Measurements from ENCODE around the gene SLC2A1.

SLC2A1 gene

GRCh38 chr1:42979896-42980800, 21.5 kb upstream of the SLC2A1 start:
- DNase-seq (ENCODE audit: low read depth), result no peak

GRCh38 chr1:42979036-42979430, 20.4 kb upstream of the SLC2A1 start:
- DNase-seq (ENCODE audit: low read depth), result no peak

- DNase-seq (ENCODE audit: low read depth), result no peak
Measured at GRCh38 chr1:42978317-42979035, 19.8 kb upstream of the SLC2A1 start.

- no peak for DNase-seq (ENCODE audit: low read depth)
Measured at GRCh38 chr1:42977653-42978052, 19.0 kb upstream of the SLC2A1 start.

GRCh38 chr1:42975561-42976225, 17.0 kb upstream of the SLC2A1 start:
- DNase-seq (ENCODE audit: low read depth), result no peak

GRCh38 chr1:42974767-42975437, 16.2 kb upstream of the SLC2A1 start:
- no peak for DNase-seq (ENCODE audit: low read depth)

GRCh38 chr1:42973799-42974198, 15.1 kb upstream of the SLC2A1 start:
- DNase-seq (ENCODE audit: low read depth), result no peak

- no peak for DNase-seq (ENCODE audit: low read depth)
Measured at GRCh38 chr1:42973286-42973685, 14.6 kb upstream of the SLC2A1 start.

GRCh38 chr1:42971841-42972291, 13.2 kb upstream of the SLC2A1 start:
- DNase-seq (ENCODE audit: low read depth), result no peak

- DNase-seq (ENCODE audit: low read depth), result no peak
Measured at GRCh38 chr1:42970143-42970542, 11.5 kb upstream of the SLC2A1 start.

GRCh38 chr1:42968654-42969053, 10.0 kb upstream of the SLC2A1 start:
- no peak for DNase-seq (ENCODE audit: low read depth)

- no peak for DNase-seq (ENCODE audit: low read depth)
Measured at GRCh38 chr1:42966688-42967612, 8.3 kb upstream of the SLC2A1 start.

- no peak for DNase-seq (ENCODE audit: low read depth)
Measured at GRCh38 chr1:42965378-42965777, 6.7 kb upstream of the SLC2A1 start.

GRCh38 chr1:42964044-42964812, 5.6 kb upstream of the SLC2A1 start:
- no peak for DNase-seq (ENCODE audit: low read depth)

GRCh38 chr1:42963378-42964043, 4.8 kb upstream of the SLC2A1 start:
- DNase-seq (ENCODE audit: low read depth), result no peak

- DNase-seq (ENCODE audit: low read depth), result no peak
Measured at GRCh38 chr1:42962641-42963377, 4.1 kb upstream of the SLC2A1 start.

- DNase-seq (ENCODE audit: low read depth), result no peak
Measured at GRCh38 chr1:42961312-42962091, 2.8 kb upstream of the SLC2A1 start.

All from activated T-cell treated with anti-CD3 and anti-CD28 coated beads for 24 hours (primary cell).